ENCODE results near the gene HSPE1.
A peak's percentile ranks its signal among the peaks of the same experiment; 100 is the strongest.
"Not testable (repeated sequence)": the region's sequence is repeated elsewhere in the genome, so short reads cannot be mapped to it uniquely, and the experiment has no call there.

Gene HSPE1

GRCh38 chr2:197499594-197500502, at the start of gene HSPE1, which contains the start of gene HSPD1:
Gene HSPE1, plus strand, starts transcription at chr2:197500379. Its CDS starts 58 bp downstream, at chr2:197500437.
Gene HSPD1, minus strand, starts transcription at chr2:197499840. Its CDS starts 992 bp downstream, at chr2:197498848.
- peak; percentile 97 for DNase-seq (ENCODE audit: low spot score)

DNA sequence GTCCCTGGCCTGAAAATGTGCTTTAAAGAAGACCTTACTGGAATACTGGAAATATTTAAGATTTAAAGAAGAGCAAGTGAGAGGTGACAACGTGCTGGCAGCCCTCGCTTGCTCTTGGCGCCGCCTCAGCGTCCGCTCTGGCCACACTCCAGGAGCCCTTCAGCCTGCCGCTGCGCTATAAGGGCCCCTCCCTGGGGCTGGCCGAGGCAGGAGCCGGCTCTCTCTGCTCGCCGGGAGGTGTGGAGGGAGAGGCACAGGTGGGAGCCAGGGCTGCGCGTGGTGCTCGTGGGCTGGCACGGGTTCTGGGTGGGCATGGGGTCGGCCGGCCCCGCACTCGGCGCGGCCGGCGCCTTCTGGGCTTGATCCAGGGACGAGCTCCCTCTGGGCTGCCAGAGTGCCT, 49.7 kb upstream of the HSPE1 start:
- no peak for DNase-seq (ENCODE audit: low spot score)

DNA sequence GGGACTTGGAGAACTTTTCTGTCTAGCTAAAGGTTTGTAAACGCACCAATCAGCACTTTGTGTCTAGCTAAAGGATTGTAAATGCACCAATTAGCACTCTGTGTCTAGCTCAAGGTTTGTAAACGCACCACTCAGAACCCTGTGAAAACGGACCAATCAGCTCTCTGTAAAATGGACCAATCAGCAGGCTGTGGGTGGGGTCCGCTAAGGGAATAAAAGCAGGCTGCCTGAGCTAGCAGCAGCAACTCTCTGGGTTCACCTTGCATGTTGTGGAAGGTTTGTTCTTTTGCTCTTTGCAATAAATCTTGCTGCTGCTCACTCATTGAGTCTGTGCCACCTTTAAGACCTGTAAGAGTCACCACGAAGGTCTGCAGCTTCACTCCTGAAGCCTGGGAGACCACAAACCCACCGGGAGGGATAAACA, 49.2 kb upstream of the HSPE1 start:
- not testable (repeated sequence) for DNase-seq (ENCODE audit: low spot score)

GRCh38 chr2:197452754-197453122, 47.4 kb upstream of the HSPE1 start:
- peak; percentile 17 for DNase-seq (ENCODE audit: low spot score)

DNA sequence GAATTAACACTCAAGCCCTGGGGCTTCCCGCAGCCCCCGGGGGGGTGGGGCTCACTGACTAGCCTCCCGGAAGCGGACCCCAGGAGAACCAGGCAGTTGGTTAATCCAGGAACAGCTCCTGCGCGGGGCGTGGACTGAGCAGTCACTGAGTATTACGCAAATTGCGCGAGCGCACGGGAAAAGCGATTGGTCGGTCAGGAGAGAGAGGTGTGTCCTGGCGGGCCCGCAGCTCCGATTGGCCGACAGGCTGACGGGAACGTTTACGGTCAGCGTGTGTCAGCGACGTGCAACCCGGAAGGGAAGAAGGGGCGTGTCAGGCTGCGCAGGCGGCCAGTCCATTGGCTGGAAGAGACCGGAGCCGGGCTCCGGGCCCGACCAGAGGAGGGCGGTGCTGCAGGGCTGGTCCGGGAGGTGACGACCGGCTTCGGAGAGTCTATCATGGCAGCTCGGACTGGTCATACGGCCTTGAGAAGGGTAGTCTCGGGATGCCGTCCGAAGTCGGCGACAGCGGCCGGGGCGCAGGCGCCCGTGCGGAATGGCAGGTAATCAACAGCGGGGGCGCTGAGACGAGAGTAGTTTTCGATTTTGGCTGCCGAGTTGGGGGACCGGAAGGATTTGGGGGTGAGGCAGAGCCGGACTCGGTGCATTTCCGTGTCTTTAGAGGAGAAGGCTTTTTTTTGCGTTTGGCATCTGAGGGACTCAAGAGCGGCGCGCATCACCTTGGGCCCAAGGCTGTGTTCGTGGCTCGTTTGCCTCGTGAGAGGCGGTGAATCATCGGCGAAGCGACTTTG, 46.9 kb upstream of the HSPE1 start, which contains the start of gene COQ10B:
Gene COQ10B, plus strand, starts transcription at position 430 of the 791 bp plus-strand sequence. Its CDS starts 9 bp downstream, at position 439.
- DNase-seq (ENCODE audit: low spot score), result peak; percentile 98

- peak; percentile 84 for DNase-seq (ENCODE audit: low spot score)
These were observed 46.2 kb upstream of the HSPE1 start for GRCh38 chr2:197453914-197454398.

DNA sequence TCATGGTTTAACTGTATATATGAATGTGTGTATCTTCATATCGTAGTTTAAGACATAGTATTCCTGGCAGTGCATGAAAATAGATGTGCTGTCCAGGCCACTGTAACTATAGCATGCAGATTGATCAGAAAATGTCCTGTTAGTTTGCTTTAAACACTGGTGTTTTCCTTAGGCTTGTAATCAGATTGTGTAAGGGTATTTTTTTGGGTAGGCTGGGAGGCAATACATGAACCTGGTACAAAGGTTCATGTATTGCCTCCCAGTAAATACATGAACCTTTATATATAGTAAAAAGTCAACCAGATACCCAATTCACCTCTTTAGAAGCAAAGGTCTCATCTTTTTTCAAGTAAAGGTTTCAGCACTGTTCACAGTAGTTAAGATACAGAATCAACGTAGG, 45.3 kb upstream of the HSPE1 start:
- DNase-seq (ENCODE audit: low spot score), result no peak

DNA sequence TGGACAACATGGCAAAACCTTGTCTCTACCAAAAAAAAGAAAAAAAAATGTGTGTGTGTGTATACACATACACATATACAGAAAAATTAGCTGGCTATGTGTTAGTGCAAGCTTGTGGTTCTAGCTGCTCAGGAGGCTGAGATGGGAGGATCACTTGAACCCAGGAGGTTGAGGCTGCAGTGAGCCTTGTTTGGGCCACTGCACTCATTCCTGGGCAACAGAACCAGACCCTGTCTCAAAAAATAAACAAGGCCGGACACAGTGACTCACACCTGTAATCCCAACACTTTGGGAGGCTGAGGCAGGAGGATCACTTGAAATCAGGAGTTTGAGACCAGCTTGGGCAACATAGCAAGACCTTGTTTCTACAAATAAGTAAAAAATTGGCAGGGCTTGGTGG, 44.8 kb upstream of the HSPE1 start:
- DNase-seq (ENCODE audit: low spot score), result no peak

DNA sequence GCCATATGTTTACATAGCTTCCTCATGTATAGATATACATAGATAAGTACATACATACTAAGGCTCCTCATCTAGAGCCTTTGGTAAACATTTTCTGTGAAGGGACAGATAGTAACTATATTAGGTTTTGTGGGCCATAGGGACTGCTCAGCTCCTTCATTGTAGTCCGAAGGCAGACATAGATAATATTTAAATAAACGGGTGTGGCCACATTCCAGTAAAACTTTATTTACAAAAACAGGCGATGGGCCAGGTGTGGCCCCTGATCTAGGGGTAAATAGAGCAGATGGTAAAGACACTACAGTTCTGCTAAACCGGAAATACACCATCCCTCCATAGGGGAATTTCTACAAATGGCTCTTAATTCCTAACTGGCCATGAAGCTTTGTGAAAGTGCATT, 39.5 kb upstream of the HSPE1 start:
- no peak for DNase-seq (ENCODE audit: low spot score)

DNA sequence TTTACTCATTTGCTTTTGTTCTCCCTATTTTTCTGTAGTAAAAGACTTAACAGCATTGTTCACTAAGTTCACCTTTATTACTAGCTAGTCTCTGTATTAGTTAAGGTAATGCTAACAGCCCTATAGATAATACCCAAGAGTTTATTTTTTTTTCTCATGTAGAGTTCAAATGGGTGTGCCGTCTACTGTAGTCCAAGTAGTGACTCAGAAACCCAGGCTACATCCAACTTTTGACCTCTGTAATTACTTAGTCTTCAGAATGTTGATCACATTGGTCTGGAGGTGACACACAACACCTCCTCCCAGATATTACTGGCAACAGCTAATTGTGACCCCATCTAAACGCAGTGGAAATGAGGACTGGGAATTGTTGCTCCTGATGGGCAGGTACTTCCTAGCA, 39.1 kb upstream of the HSPE1 start:
- peak; percentile 13 for DNase-seq (ENCODE audit: low spot score)

- DNase-seq (ENCODE audit: low spot score), result no peak
These were observed 36.0 kb upstream of the HSPE1 start for GRCh38 chr2:197464175-197464574.

DNA sequence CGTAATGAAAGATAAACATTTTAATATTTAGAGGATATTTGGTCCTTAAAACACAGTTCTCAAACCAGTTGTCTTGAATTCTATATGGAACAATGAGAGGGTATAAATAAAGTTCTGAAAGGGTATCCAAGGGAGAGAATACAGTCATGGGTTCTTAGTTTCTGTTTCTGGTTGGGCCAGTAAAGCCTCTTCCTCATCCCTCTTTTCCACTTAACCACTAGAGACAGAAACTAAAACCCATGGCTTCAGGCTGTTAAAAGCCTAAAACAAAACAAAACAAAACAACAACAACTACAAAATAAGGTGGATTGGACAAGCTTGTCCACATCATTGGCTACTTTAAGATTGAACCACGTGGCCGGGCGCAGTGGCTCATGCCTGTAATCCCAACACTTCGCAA, 28.0 kb upstream of the HSPE1 start:
- no peak for DNase-seq (ENCODE audit: low spot score)

DNA sequence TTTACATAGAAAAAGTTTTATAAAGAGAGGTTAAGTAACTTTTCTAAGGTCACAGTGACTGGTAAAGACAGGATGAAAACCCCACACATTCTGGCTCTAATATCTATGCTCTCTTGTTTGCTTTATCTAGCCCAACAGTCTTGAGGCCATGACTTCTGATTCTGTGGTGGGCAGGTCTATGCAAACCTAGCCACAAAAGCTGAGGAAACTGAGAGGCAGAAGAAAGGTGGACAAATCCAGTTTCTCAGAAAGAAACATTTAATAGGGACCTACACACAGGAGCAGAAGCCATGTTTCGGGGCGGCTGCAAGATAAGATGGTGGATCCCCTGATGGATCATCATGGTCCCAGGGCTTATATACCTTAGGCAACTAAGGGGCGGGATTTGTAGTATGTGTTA, 22.4 kb upstream of the HSPE1 start:
- DNase-seq (ENCODE audit: low spot score), result no peak

DNA sequence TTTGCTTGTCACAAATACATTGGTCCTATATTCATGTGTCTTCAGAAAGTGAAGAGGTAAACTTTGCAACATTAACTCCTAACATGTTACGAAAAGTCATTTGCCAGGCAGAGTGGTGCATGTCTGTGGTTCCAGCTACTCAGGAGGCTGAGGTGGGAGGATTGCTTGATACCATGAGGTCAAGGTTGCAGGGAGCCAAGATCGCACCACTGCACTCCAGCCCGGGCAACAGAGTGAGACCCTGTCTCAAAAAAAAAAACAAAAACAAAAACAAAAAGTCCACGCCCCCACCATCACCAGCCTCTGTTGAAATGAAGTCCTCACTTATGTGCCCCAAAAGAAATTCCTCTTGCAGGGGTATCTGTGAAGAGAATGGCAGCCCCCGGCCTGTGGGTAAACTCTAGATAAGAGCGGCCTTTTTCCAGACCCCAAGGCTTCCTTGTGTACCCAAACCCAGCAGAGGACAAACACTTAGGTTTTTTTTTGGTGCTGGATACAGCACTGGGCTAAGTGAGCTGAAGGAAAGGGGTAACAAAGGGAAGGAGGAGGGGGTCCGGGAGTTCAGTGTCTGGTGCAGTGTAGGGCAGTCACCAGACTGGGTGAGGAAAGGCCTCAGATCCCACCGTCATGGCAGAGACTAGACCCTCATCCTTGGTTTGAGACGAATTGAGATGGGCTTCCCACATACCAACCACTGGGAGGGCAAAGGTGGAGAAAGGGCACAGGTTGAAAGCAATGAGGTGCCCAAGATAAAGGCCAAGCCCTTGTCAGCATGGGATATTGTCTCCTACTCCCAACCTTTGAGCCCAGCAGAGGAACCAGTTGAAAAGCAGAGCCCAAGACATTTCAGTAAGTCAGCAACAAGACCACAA, 19.8 kb upstream of the HSPE1 start:
- no peak for DNase-seq (ENCODE audit: low spot score)

DNA sequence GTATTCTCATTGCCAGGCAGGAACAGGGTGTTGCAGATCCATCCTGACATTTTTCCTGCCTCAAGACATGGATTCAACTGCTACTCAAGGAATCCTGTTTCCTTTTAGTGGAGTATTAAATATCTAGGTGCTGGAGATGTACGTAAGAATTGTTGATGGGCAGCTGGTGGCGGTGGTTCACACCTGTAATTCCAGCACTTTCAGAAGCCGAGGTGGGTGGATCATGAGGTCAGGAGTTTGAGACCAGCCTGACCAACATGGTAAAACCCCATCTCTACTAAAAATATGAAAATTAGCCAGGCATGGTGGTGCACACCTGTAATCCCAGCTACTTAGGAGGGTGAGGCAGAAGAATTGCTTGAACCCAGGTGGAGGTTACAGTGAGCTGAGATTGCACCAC, 15.9 kb upstream of the HSPE1 start:
- not testable (repeated sequence) for DNase-seq (ENCODE audit: low spot score)

DNA sequence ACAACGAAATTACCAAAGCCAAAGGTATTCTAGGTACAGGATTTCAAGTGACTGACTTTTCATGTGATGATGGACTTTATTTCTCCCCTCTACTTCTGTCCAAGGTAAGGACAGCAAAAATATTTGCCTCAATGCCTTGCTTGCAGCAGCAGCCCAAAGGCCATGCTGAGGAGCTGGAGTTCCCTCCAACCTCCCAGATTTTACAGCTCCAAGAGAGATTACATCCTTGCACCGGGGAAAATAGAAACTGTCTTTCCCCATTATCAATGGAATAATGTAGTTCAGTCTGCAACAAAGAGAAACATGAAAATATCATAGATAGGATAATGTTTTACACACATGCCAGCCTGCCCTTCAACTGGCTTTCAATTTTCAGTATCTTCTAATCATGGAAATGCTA, 14.0 kb upstream of the HSPE1 start:
- DNase-seq (ENCODE audit: low spot score), result no peak

DNA sequence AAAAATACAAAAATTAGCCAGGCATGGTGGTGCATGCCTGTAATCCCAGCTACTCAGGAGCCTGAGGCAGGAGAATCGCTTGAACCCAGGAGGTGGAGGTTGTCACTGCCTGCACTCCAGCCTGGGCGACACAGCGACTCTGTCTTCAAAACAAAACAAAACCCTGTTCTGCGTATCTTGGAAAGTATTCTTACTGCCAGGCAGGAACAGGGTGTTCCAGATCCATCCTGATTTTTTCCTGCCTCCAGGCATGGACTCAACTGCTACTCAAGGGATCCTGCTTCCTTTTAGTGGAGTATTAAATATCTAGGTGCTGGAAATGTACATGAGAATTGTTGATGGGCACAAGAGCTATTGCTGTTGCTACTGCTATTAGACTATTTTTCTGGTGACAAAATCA, 12.8 kb upstream of the HSPE1 start:
- DNase-seq (ENCODE audit: low spot score), result no peak

GRCh38 chr2:197495433-197496134, 4.6 kb upstream of the HSPE1 start:
- no peak for DNase-seq (ENCODE audit: low spot score)

DNA sequence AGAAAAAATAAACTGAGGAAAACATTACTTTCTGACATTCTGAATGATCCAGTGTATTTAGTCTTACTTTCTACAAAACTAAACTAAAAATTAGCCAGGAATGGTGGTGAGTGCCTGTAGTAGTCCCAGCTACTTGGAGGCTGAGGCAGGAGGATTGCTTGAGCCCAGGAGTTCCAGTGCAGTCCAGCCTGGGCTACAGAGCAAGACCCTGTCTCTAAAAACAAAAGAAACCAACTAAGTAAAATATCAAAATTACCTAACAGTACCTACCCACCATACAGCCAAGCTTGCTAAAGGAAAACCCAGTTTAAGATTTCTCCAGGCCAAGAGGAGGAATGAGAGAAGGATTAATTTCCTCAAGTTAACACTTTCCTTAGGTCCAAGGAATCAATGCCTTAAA, 3.5 kb upstream of the HSPE1 start:
- DNase-seq (ENCODE audit: low spot score), result no peak

GRCh38 chr2:197497326-197497725, 2.9 kb upstream of the HSPE1 start:
- DNase-seq (ENCODE audit: low spot score), result no peak

Data from AG08395 (cell line).